Activated T-cell treated with anti-CD3 and anti-CD28 coated beads for 1 hour (primary cell): ENCODE data around the gene FTHL17.

Source experiments
- DNase-seq: peaks from one replicate; pipeline ENCODE4 v3.0.0-alpha.2; 2020; ENCODE audit warnings: low read depth

Gene FTHL17

DNA sequence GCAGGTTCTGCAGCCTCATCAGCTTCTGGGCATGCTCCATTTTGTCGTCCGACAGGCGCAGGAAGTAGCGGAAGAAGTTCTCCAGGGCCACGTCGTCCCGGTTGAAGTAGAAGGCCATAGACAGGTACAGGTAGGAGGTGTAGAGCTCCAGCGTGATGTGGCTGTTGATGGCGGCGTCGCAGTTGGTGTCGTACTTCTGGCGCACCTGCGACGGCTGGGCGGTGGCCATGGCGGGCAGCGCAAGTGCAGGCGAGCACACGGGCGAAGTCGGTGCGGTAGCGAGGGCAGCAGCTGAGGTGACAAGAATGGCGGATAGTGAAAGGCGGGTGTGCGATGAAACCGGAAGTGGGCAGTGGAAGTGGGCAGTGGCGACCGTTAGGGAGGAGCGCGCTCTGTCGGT, at the start of gene FTHL17:
TSS of gene FTHL17 (minus strand) at position 317 of the 400 bp plus-strand sequence. CDS start at position 229, 88 bp downstream.
- no peak for DNase-seq

- no peak for DNase-seq
Measured at GRCh38 chrX:31117266-31117665, 45.4 kb upstream of the FTHL17 start.

GRCh38 chrX:31115398-31115797, 43.6 kb upstream of the FTHL17 start:
- no peak for DNase-seq

DNA sequence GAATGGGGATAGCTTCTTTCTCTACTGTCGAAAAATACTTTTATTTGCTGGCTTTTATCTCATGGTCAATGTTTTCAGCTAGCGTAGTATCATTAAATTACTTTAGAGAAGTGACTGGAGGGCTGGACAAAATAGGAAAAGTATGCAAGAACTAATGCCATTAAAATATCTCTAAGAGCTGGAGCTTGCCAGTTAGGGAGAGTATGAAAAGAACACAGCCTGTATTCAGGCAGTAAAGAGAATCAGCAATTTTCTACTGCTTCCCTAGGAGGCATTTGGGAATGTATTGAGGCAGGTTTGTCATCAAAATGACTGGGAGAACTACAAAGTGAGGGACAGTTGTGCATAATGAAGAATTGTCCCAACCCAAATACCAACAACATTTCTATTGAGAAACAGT, 43.0 kb upstream of the FTHL17 start:
- no peak for DNase-seq

DNA sequence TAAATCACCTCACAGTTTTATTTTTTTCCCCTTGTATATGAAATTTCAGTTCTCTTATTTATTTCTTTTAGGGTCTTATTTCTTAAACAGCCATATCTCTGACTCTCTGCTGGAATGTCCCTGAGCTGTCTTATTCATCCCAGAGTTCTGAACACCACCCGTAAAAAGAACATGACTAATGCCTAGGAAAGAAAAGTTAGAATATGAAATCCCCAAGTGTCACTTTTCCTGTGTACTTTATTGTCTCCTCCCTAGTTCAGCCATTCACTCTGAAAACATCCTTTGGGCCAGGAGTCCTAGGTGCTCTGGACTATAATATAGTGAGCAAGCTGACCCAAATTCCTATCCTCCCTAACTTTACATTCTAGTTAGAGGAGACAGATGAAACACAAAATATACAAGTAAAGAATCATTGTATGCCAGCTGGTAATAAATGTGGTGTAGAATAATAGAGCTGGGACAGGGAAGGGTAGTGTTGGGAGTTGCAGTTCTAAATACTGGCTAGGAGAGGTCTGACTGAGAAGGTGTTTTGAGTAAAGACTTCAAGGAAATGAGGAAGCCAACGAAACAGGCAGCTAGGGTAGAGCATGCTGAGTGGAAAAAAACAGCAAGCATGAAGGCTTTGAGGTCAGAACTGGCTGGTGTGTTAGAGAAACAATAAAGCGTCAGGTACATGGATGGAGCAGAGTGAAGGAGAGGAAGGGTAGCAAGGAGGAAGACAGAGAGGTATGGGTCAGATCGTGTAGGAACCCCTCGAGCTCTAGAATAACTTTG, 40.6 kb upstream of the FTHL17 start:
- no peak for DNase-seq

- DNase-seq, result no peak
Measured at GRCh38 chrX:31110657-31111056, 38.8 kb upstream of the FTHL17 start.

- DNase-seq, result no peak
Measured at GRCh38 chrX:31099536-31100090, 27.8 kb upstream of the FTHL17 start.

DNA sequence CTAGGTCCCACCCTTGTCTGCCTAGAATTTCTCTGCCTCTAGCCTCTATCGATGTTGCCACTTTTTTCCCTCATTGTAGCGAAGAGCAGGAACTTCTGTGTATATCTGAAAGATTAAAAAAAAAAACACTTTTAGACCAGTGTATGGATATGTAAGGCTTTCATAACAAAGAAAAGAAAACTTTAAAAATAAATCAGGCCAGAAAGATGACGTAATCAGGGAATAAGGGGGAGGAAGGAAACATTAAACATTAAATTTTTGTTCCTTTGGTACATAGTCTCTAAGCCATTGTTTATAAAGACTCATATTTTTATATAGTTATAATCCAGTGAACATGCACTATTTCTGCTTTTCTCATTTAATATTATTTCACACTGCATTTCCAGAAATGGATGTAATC, 26.2 kb upstream of the FTHL17 start:
- DNase-seq, result no peak

- no peak for DNase-seq
Measured at GRCh38 chrX:31093639-31093975, 21.8 kb upstream of the FTHL17 start.

- DNase-seq, result no peak
Measured at GRCh38 chrX:31092970-31093638, 21.3 kb upstream of the FTHL17 start.

- DNase-seq, result no peak
Measured at GRCh38 chrX:31092476-31092875, 20.6 kb upstream of the FTHL17 start.

GRCh38 chrX:31091819-31092218, 20.0 kb upstream of the FTHL17 start:
- DNase-seq, result no peak

GRCh38 chrX:31074522-31074921, 2.7 kb upstream of the FTHL17 start:
- DNase-seq, result no peak

- DNase-seq, result no peak
Measured at GRCh38 chrX:31071262-31071661, 579 bp downstream of the FTHL17 start.

GRCh38 chrX:31070057-31070468, 1.8 kb downstream of the FTHL17 start:
- no peak for DNase-seq

DNA sequence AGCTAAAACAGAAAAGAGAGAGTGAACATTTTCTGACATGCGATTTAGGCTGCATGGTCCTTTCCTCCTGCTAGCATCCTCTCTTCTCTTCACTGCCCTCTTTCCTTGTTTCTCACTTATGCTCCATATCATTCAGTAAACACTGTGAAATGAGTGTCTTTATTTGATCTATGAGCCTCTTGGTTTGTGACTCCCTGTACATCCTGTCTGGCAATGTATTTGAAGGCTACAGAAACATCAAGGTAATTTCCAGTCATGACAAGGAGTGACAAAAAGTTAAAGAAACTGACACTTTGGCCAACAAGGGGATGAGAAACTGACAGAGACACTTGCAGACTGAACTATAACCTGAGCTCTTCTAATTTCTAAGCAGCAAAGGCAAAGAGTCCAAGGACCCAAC, 8.7 kb downstream of the FTHL17 start:
- no peak for DNase-seq

- DNase-seq, result no peak
Measured at GRCh38 chrX:31061091-31061490, 10.8 kb downstream of the FTHL17 start.

GRCh38 chrX:31060016-31060415, 11.8 kb downstream of the FTHL17 start:
- DNase-seq, result no peak

DNA sequence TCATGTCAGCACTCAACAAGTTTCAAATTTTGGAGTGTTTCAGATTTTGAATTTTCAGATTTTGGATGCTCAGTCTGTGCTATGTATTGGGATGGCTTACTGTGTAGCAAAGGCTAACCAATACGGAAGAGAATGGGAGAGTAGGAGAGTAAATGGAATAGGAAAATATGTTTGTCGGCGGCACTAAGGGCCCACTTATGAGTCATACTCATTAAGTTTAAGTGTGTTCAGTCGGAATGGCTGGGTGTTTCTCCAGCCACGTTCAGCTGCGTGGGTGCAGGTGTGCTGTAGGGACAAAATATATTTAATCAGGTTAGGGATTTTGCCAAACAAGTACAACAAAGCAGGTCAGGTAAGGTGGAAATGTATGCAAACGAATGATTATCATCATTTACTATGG, 13.6 kb downstream of the FTHL17 start:
- DNase-seq, result no peak

GRCh38 chrX:31057691-31058090, 14.2 kb downstream of the FTHL17 start:
- no peak for DNase-seq

DNA sequence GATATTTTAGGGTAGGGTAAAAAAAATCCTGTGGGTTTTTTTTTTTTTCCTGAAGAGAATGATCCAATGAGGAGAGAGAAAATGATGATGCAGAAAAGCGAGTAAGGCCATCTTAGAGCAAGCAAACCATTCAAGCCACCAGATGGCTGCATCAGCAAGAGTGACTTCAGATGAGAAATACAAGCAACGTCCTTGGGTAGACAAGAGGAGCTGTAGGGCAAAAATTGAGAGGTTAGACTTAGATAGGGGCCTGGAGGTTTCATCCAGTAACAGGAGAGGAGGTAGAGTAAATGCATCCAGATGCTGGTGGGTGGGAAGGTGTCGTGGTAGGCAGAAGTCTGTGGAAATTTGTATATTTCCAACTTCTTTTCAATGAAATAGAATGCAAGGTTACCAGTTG, 14.6 kb downstream of the FTHL17 start:
- no peak for DNase-seq

- DNase-seq, result no peak
Measured at GRCh38 chrX:31053621-31054020, 18.2 kb downstream of the FTHL17 start.

- no peak for DNase-seq
Measured at GRCh38 chrX:31039327-31039711, 32.5 kb downstream of the FTHL17 start.
